Dedifferentiated amniotic fluid mesenchymal stem cell (primary cell): ENCODE data around the gene ROBO2.

ENCODE experiments used
- DNase-seq: peaks from one replicate; pipeline ENCODE4 v3.0.0-alpha.2; 2016; ENCODE audit errors: extremely low spot score

Gene ROBO2

DNA sequence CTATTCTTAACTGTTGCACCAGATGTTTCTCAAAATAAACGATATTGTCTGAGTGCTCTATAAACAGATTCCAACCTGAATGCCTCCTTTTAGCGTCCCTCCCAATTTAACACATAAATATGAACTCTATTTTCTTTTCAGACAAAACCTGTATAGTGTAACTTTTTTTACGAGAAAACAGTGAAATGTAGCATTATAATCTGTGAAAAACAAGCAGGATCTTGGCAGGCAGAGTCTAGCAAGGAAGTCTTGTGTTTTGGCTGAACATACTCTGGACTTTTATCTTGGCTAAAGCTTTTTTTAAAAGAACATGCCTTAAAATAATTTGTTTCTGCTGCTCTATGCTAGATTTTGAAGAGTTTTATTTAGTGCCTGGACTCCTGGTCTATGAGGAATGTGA is 150.5 kb downstream of the ROBO2 start:
- DNase-seq, result peak; percentile 17

DNA sequence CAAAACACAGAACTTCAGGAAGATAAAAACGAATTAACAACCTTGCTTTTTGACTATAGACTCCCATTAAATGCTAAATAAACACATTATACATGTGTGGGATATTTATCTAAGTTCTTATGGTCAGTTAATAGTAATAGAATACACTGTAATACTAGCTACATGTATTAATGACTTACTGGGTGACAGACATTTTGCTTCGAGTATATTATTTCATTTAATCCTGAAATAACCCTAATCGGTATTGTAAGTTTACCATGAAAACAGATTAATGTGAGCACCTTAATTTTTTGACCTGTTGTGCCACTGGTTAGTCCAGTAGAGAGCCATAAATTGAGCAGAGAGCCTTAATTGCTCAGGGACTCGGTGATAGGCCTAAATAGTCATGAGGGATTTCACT is 151.1 kb downstream of the ROBO2 start:
- no peak for DNase-seq

DNA sequence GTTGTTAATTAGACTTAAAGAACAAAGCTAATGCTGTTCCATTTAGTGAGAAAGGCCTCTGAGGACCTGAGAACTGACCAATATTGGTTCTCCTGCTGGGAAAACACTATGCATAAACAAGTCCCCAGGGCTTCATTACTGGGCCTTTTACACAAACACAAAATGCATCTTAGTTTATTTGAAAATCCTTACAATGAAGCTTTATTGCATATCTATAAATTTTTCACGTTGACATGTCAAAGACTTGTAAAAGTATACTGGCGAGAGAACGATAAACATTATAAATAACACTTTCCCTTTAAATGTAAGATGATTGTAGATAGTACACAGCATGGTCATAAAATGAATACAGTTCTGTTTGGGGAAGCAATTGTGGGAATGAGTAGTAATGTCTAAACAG is 151.7 kb downstream of the ROBO2 start:
- no peak for DNase-seq

DNA sequence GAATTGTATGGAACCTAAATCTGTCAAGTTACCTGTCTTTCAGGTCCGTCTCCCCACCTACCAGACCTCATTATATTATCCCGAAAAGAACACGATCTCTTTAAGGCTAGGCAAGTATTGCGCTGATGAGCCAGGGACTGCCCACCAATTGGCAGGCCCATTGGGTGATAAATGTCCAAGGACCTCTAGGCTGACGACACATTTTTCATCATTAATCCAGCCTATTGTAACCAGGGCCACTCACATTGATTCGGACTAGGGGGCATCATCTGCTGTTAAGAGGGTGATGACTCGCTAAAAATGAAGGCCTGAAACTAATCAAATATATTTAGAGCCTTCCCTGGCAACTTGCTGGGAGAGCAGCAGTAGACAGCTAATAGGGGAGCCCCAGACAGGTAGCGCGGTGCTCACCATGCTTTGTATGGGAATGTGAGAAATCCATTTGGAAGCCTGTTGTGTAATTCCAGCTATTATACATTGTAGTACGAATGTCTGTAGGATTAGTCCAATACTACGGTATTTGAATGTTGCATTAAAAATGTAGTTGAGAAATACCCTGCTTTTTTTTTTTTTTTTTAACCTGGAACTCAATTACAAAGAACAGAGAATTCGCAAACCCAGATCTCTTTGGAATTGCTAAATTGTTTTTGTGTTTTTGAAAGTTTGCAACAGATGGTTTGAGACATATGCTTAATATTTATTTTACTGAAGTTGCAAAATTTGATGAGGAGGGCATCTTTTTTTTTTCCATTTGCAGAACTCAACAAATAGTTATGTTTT is 156.1 kb downstream of the ROBO2 start:
- DNase-seq, result no peak

DNA sequence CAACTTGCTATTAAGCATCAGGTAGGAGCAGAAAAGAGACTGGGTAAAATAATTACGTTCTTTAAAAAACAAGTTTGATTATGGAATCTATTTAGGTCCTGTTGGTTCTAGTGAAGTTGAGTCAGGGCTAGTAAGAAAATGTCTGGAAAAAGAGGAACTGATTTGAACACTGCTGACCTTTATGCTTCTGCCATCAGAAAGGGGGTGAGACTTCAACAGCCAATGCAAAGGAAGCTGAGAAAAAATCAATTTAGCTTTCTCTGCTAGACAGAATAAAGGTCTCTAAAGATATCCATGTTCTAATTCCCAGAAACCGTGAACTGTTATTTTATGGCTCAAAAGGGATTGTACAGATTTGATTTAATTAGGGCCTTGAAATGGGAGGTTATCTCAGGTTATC is 157.5 kb downstream of the ROBO2 start:
- no peak for DNase-seq

DNA sequence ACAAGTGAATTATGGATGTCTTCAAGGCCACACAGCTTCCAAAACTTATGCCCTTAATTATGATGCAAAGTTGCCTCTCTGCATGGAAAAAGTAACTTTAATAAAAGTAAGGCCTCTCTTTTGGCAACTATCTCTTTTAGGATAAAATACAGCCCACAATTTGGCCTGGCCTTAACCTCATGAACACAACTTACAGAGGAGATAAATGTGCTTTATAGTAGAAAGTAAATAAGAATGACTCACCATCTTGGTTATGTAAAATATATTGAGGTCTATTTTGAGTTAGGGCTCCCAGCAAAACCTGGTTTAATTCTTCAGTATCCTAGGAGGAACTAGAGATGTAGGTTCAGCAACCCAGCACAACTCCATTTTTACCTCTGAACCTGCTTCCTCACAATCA is 164.0 kb downstream of the ROBO2 start:
- DNase-seq, result no peak

DNA sequence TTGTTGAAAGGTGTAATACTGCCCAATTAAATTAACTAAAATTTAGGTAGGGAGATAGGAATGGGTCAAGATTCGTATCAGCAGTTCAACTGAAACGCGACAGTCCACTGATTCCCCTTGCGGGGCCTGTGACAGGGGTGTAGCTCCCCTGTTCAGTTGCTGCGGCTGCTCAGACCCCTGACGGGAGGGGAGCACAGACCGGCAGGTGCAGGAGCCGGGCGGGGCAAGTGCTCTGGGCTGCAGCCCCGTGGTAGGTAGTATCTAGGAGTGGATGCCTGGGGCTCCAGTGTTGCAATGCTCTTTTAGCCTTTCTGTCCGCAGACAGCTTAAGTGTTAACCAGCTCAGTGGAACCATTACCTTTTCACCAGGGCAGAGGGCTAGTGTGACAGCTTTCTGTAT is 164.9 kb downstream of the ROBO2 start:
- no peak for DNase-seq

DNA sequence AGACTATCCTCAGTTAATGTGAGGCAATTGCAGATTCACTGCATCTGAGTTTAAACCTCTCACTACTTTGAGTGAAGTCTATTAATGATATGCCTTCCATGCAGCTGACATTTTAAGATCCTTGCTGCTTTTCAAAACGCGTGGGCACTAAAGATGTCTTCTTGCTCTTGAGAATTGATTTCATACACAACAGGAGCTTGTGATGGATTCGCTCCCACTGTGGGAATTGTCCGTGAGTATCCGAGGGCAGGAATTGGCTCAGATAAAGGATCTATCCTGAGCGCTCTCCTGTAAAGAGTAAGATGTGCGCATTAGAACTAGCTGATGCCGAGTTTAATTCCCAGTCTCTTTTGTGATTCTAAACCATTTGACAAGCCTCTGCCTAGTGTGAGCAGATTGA is 167.9 kb downstream of the ROBO2 start:
- DNase-seq, result no peak

DNA sequence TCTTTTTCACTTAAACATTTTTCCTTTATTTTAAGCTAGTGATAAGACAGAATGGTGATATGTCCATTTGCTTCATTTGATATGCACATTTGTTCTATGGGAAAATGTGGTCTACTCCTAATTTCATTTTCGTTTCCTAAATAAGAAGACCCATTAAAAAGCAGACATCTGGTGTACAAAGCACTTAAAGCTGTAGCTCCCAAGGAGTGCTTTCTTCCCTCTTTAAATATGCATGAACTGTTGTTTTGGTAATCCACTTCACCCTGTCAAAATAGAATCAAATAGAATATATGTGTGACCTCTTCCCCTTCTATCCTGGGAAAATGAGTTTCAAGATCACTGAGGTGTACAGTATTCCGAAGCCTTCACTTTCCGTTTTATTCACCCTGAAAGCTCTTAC is 182.8 kb downstream of the ROBO2 start:
- no peak for DNase-seq

DNA sequence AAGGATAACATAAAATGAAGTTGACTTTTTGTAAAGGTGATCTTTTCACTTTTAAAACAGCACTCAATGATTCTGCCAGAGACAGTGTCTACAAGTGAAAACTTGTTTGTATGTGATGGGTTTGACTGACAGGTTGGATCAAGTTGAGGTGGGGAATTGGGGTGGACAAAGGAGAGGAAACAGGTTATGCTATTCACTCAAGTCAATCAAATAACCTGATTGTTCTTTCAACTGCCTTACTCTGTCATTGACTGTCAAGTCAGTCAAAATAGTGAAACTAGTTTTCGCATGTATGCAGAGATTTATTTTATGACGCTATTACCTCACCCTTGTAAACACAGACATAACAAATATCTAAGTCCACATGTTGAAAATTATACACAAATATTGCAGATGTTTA is 187.7 kb downstream of the ROBO2 start:
- DNase-seq, result no peak

DNA sequence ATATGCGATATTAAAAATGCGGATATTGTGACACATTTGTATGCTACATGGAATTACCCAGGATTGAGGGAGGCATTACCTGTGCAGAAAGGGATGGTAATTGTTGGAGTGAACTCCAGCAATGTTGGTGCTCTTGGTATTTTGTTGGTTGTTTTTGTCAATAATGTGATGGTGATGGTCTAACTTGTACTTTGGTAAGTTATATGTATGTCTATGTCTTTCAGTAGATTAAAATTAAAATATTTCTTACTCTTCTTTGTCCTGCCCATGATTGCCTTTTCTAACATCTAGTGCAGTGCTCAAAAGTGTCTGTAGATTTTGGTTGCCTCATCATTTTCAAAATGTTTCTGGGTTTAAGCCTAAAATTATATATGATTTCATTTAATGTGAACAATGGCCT is 192.7 kb downstream of the ROBO2 start:
- DNase-seq, result no peak

DNA sequence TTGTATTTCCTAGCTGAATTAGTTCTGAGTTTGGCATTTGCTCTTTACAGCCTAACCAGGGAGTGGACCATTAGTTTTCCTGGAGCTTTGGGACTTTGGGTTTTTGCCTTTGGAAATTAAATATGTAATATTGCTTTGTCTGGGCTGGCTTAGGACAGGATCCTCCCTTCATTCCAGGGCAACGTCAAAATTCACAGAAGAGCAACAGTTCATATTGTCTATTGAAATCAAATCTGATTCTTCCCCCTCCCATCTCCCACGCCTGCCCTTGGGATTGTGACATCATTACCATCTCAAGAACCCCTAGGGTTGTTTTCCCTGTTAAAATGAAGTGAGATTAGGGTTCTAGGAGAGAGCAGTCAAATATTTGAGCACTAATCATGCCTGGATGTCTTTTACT is 194.1 kb downstream of the ROBO2 start:
- no peak for DNase-seq

DNA sequence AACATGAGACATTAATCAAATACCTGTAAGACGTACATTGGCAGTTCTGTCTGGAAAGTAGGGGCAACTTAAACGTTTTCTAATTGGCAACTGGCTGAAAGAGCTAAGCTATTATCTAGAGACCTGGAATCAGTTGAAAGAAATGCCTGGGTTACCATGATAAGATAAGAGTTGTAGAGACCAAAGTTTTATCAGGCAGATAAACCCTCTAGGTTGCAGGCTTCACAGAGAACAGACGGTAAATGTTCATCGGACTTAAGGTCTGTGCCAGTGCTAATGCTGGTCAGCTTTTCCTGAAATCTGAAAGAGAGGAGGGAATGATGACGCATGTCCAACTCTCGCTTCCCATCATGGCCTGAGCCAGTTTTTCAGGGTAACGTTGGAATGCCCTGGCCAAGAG is 196.2 kb downstream of the ROBO2 start:
- no peak for DNase-seq

DNA sequence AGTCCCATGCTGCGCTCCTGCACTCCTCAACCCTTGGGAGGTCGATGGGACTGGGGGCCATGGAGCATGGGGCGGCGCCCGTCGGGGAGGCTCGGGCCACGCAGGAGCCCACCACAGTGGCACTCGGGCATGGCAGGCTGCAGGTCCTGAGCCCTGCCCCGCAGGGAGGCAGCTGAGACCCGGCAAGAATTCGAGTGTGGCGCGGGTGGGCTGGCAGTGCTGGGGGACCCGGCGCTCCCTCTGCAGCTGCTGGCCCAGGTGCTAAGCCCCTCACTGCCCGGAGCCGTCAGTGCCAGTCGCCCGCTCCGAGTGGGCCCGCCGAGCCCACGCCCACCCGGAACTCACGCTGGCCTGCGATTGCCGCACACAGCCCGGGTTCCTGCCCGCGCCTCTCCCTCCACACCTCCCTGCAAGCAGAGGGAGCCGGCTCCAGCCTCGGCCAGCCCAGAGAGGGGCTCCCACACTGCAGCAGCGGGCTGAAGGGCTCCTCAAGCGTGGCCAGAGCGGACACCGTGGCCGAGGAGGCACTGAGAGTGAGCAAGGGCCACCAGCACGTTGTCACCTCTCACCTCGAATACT is 200.3 kb downstream of the ROBO2 start:
- DNase-seq, result no peak

DNA sequence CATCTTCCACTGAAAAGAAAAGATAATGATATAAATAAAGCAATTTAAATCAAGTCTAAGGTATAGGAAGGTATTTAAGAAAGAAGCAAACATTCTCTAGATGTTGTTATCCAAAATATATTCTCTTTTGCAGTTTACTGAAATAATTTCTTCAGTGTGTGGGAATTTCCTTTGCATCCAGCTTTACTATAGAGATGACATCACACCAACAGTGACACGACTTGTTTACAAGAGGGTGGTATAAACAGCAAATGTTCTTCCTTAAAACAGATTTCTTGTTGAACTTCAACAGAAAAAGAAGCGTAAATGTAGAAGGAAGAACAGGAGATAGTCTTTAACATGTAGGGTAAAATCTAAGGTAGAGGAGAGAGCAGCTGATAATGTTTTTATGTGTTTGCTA is 202.5 kb downstream of the ROBO2 start:
- DNase-seq, result no peak

DNA sequence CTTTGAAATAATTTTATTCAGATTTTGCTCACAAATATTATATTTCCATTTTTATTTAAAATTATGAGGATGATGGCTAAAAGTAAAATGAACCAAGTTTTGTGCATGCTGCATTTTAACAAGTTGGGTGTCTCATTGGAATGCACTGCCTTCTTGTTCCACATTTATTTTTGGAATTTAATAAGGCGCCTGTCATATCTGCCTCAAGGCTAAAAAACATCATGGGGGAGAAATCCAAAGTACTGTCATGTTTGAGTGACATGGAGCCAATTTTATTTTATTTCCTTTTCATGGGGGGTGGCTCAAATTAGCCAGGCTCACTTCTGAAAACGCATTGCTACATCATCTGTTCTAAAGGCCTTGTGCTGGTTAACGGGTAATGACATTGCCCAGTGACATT is 205.1 kb downstream of the ROBO2 start:
- DNase-seq, result no peak

DNA sequence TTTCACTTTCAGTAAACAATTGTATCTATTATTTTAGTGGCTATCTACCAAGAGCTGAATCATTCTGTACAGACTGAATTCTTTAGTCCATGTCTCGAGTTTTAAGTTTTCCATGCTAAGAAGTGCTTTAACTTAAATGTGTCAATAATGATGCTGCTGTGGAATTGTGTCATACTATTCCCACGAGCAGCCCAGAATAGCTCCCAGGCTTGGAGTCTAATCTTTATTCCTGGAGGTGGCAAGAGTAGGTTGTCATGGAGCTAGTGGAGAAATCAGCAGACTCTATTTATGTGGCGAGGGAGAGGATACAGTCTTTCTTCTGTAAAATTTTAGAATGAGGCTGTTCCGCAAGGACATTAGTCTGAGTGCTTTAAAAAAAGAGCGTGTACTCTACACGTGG is 207.2 kb downstream of the ROBO2 start:
- DNase-seq, result peak; percentile 18

DNA sequence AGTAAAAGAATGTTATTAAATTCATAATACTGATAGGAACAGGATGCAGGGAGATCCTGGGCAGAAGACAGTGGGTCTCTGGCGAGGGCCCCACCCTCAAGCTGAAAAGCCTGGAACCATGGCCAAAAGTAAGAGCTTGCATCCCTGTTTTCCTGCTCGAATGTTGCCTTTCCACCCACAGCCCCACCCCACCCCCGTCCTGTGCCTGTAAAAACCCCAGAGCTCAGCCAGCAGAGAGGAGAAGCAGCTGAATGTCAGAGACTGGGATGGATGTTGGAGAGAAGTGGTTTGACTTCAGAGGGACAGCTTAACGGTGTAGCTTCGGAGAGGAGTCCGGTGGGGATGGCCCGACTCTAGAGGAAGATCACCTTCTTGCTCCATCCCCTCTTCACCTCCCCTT is 207.9 kb downstream of the ROBO2 start:
- no peak for DNase-seq

DNA sequence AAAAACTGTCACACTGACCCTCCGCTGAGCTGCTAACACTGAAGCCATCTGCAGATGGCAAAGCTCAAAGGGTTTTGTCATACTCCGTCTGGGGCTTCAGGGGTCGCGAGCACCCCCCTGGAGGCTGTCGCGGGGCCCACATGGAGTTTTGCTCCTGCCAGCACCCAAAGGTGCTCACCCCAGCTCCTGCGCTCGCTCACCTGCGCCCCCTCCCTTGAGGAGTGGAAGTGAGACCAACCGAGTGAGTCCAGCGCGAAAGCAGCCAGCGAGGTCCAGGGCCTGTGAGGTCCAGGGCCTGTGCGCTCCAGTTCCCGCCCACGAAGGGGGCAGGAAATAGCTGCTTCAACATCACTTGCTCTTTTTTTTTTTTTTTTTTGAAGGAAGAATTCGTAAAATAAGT is 208.5 kb downstream of the ROBO2 start:
- DNase-seq, result no peak

DNA sequence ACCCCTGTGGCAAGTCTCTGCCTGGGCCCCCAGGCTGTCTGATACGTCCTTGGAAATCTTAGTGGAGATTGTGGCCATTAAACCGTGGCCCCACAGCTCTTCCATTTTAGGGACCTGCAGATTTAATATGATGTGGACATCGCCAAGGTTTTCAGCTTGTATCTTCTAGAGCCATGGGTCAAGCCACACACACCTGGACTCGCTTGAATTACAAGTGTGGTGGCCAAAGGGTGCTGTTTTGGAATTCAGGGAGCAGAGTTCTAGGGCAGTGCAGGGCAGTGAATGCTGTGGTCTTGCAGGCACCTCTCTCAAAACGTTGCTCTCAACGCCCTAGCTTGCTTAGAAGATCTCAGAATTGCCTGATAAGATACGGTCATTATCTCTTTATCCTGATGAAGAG is 211.2 kb downstream of the ROBO2 start:
- DNase-seq, result no peak

DNA sequence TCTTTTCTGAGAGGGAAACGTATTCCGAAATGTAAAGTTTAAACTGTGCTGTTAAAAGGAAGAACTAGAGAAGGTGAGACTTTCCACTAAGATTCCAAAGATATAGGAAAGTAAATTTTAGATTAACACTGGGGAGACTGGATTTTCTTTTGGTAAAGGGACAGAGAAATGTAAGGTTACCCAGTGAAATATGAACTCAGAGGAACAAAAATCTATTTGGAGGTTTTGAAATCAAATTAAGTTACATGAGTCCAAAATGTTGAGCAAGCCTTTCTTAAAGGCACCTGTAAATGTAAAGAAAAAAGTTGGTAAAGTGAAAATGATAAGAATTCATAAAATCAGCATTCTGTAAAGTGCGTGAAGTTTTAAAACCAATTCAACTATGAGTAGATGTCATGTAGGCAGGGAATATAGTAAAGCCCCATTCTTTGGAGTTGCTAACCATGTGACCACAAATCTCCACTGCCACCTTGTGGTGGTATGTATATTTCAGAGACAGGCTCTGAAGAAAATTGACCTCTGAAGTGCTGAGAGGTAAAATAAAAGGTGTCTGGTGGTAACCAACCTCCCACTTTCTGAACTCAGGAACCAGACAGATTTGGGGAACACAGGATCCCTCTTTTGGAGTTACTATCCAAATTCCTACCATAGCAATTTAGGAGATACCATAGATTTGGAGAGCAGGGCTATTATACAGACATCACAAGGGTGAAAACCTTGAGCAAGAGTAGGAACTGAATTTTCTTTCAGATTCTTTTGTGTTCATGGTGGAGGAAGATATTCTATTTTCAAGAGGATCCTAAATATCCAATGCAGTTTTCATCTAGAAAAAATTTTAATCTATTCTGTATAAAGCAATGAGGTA is 215.3 kb downstream of the ROBO2 start:
- DNase-seq, result peak; percentile 39

DNA sequence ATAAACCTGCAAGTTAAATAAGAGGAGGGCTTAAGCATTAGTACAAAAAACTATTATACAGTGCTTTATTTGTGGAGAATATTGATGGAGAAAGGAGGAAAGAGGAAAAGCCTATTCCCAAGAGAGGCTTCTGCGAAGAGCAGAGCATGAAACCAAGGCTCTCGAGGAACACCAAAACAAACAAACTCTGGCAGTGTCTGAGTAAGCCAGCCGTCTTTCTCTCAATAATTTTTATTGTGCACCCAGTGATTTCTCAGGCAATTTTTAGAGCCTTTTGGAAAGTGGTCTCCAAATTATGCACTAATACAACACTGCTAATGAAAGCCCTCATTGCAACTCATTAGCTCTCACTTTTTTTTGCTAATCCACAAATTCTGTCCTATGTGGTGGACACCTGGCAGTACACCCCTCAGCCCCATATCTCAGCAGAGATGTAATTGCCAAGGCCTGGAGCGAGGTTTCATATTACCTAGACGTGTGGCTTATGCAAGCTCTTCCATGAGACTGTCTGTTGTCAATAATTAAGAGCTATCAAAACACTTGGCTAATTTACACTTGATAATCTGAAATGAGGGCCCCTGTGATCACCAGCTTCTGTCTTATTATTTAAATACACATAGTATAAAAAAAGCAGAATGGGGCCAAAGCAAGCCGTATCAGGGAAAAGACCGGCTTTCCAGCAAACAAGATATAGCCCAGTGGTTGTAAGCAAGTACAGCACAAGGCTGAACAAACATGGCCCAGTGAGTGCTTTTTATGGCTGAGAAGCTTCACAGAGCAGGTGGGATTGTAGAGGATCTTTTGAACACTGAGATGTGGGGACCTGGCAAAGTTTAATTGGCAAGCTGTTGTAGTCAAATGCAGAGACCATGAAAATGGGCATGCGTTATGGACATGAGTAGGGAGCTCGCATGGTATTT is 216.9 kb downstream of the ROBO2 start:
- no peak for DNase-seq
